Measurements from ENCODE around the gene GRAP2. TPM values are rescaled to one million over a fixed set of nuclear protein-coding genes. Genes with fewer than 3 reads are reported as not detected.

GRAP2 gene
- total RNA-seq, 1 donor from 2014 or later: not detected

DNA sequence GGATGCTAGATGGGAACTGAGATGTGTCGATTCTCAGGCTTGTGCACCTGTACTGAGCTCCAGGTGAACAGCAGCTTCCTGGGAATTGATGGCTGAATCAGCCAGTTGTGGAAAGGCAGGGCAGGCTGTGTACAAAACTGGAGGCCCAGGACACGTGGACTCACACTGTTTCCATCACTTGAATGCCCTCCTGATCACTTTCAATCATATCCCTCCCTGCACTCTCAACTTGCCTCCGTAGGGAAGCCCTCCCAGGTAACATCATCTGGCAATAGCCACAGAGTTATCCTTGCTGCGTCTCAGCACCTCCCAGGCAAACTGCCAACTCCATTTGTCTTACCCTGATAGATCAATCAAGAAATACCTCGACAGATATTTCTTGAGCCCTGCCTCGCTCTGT, 104.0 kb downstream of the GRAP2 start:
- FAIRE-seq: peak; percentile 80
- Histone ChIP-seq H3K27me3 (ENCODE audit: control insufficient read depth, insufficient read depth, low read length) (no peaks in the 10 kb centered on the region), H3K4me3 (ENCODE audit: low read depth, low read length) (no peak overlapping the region), H3K36me3 (ENCODE audit: control insufficient read depth, insufficient read depth, low read length) (peaks cover 8% of the 10 kb centered on the region)
- TF ChIP-seq, protein P1, sequence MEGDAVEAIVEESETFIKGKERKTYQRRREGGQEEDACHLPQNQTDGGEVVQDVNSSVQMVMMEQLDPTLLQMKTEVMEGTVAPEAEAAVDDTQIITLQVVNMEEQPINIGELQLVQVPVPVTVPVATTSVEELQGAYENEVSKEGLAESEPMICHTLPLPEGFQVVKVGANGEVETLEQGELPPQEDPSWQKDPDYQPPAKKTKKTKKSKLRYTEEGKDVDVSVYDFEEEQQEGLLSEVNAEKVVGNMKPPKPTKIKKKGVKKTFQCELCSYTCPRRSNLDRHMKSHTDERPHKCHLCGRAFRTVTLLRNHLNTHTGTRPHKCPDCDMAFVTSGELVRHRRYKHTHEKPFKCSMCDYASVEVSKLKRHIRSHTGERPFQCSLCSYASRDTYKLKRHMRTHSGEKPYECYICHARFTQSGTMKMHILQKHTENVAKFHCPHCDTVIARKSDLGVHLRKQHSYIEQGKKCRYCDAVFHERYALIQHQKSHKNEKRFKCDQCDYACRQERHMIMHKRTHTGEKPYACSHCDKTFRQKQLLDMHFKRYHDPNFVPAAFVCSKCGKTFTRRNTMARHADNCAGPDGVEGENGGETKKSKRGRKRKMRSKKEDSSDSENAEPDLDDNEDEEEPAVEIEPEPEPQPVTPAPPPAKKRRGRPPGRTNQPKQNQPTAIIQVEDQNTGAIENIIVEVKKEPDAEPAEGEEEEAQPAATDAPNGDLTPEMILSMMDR (IDR thresholded peaks at IDR 0.05; ENCODE audit: insufficient read depth, low read length, severe bottlenecking): no peak
- DNase-seq (ENCODE audit: low read depth): no peak

- FAIRE-seq (no peak), DNase-seq (ENCODE audit: low read depth) (no peak)
- H3K27me3 ChIP-seq (ENCODE audit: control insufficient read depth, insufficient read depth, low read length): no peaks in the 10 kb centered on the region
- H3K4me3 ChIP-seq (ENCODE audit: low read depth, low read length): no peak overlapping the region
- peaks cover 10% of the 10 kb centered on the region for H3K36me3 ChIP-seq (ENCODE audit: control insufficient read depth, insufficient read depth, low read length)
- TF ChIP-seq, protein P1 (IDR thresholded peaks at IDR 0.05; ENCODE audit: insufficient read depth, low read length, severe bottlenecking): no peak
Measured at GRCh38 chr22:40006641-40007040, 105.8 kb downstream of the GRAP2 start.

- H3K27me3 ChIP-seq (ENCODE audit: control insufficient read depth, insufficient read depth, low read length): no peaks in the 10 kb centered on the region
- DNase-seq (ENCODE audit: low read depth) (no peak), FAIRE-seq (peak; percentile 95)
- no peak overlapping the region for H3K4me3 ChIP-seq (ENCODE audit: low read depth, low read length)
- peaks cover 8% of the 10 kb centered on the region for H3K36me3 ChIP-seq (ENCODE audit: control insufficient read depth, insufficient read depth, low read length)
- TF ChIP-seq, protein P1 (IDR thresholded peaks at IDR 0.05; ENCODE audit: insufficient read depth, low read length, severe bottlenecking): no peak
Measured at GRCh38 chr22:40007853-40008710, 107.2 kb downstream of the GRAP2 start.

GRCh38 chr22:40008726-40009291, 107.9 kb downstream of the GRAP2 start:
- Histone ChIP-seq H3K27me3 (ENCODE audit: control insufficient read depth, insufficient read depth, low read length) (no peaks in the 10 kb centered on the region), H3K36me3 (ENCODE audit: control insufficient read depth, insufficient read depth, low read length) (peaks cover 8% of the 10 kb centered on the region), H3K4me3 (ENCODE audit: low read depth, low read length) (no peak overlapping the region)
- DNase-seq (ENCODE audit: low read depth): no peak
- TF ChIP-seq, protein P1 (IDR thresholded peaks at IDR 0.05; ENCODE audit: insufficient read depth, low read length, severe bottlenecking): no peak
- no peak for FAIRE-seq

GRCh38 chr22:40009292-40009774, 108.4 kb downstream of the GRAP2 start:
- DNase-seq (ENCODE audit: low read depth): no peak
- FAIRE-seq: peak; percentile 40
- no peak overlapping the region for H3K4me3 ChIP-seq (ENCODE audit: low read depth, low read length)
- TF ChIP-seq, protein P1 (IDR thresholded peaks at IDR 0.05; ENCODE audit: insufficient read depth, low read length, severe bottlenecking): no peak
- H3K36me3 ChIP-seq (ENCODE audit: control insufficient read depth, insufficient read depth, low read length): peaks cover 8% of the 10 kb centered on the region
- H3K27me3 ChIP-seq (ENCODE audit: control insufficient read depth, insufficient read depth, low read length): no peaks in the 10 kb centered on the region
